GM12801 (cell line): Measurements from ENCODE around the gene SUGP2.

Experiments used
- CTCF ChIP-seq: IDR thresholded peaks from one replicate; pipeline ENCODE4 v1.5.1; 2011; ENCODE audit warnings: control low read depth; ENCODE audit not compliant: insufficient read length; ENCODE audit errors: extremely low read depth

SUGP2 gene

GRCh38 chr19:18992696-18993095 is 40.6 kb downstream of the SUGP2 start:
- no peak for TF ChIP-seq CTCF

- TF ChIP-seq CTCF, result no peak
Measured at GRCh38 chr19:18991468-18991867, 41.8 kb downstream of the SUGP2 start.

GRCh38 chr19:18991006-18991405 is 42.3 kb downstream of the SUGP2 start:
- no peak for TF ChIP-seq CTCF

- no peak for TF ChIP-seq CTCF
Measured at GRCh38 chr19:18990128-18990708, 43.1 kb downstream of the SUGP2 start.

GRCh38 chr19:18989316-18989715 is 44.0 kb downstream of the SUGP2 start:
- TF ChIP-seq CTCF, result no peak

GRCh38 chr19:18987456-18987855 is 45.9 kb downstream of the SUGP2 start:
- no peak for TF ChIP-seq CTCF

GRCh38 chr19:18985257-18985656 is 48.1 kb downstream of the SUGP2 start:
- no peak for TF ChIP-seq CTCF
